ENCODE data around the gene FAM13A.
"Not testable (repeated sequence)": the region's sequence is repeated elsewhere in the genome, so short reads cannot be mapped to it uniquely, and the experiment has no call there.

Gene FAM13A

DNA sequence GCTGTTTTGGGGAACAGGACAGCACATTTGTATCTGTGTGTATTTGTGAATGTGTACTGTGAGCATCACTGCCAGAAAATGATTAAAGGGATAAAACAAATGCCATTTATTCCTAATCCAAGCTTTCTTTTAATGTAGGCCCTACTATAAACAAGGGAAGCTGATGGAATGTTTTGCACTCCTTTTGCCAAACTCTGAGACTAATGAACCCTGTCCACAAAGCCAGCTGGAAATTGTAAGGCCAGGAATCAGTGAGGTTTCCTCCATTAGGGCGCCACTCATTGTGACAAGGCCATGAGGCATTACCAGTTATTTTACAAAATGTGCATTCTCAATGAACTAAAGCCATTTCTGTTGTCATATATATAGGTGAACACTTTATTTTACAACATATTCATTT lies 196.4 kb downstream of the FAM13A start:
- no peak overlapping the region for H3K9ac ChIP-seq (ENCODE audit: low read length)
- H3K9me3 ChIP-seq (ENCODE audit: low read length), result no peaks in the 10 kb centered on the region
- H3K36me3 ChIP-seq (ENCODE audit: insufficient read depth, low read length), result no peaks in the 10 kb centered on the region
- no peaks in the 10 kb centered on the region for H3K27me3 ChIP-seq (ENCODE audit: control insufficient read depth in 1 of 2, insufficient read depth in 2 of 2, low read length in 2 of 2)
- peaks cover 13% of the 10 kb centered on the region for H3K4me1 ChIP-seq (ENCODE audit: insufficient read depth, low read length)
- no peak overlapping the region for H3K4me3 ChIP-seq (ENCODE audit: low read depth in 1 of 2, low read length in 2 of 2)
- H3K27ac ChIP-seq (ENCODE audit: low read depth, low read length), result no peak overlapping the region

DNA sequence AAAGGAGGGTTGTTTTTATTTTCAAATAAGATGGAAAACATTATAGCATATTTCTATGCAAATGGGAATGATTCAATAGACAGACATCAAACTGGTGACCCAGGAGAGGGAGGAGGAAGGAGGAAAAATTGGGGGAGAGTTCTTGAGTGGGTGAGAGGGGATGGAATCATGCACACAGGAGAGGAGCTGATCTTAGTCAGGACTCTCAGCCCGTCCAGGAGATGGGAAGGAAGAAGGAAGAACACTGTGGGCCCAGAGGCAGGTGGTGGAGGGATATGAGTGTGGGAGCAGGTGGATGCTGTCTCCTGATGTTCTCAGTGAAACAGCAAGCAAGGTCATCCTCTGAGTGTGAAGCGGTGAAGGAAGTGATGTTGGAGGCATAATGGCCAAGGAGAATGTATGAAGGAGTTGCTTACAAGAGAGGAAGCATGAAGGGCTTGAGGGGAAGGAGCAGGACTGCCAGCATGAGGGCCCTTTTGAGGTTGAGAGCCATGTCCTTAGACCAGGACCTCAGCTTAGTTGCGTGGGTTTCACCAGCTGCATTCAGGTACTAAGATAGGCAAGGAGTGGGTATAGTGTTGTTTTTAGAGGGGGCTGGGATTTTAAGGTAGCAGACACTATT lies 197.7 kb downstream of the FAM13A start:
- Histone ChIP-seq H3K36me3 (ENCODE audit: insufficient read depth, low read length) (no peaks in the 10 kb centered on the region), H3K4me3 (ENCODE audit: low read depth in 1 of 2, low read length in 2 of 2) (no peak overlapping the region), H3K27ac (ENCODE audit: low read depth, low read length) (peak overlapping the region; percentile 59)

DNA sequence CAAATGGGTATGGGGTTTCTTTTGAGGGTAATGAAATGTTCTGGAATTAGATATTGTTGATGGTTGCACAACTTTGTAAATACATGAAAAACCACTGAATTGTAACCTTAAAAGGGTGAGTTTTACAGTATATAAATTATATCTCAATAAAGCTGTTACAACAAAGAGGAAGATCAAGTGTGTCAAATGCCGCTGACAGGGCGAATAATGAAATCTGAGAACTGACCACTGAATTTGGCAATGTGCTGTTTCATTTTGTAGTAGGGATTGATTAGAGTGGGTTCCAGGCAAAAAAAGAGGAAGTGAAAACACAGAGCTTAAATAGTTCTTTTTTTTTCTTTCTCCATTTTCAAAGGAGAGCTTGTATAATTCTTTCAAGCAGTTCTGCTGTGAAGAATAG lies 198.2 kb downstream of the FAM13A start:
- Histone ChIP-seq H3K9ac (ENCODE audit: low read length) (no peak overlapping the region), H3K36me3 (ENCODE audit: insufficient read depth, low read length) (no peaks in the 10 kb centered on the region), H3K4me3 (ENCODE audit: low read depth in 1 of 2, low read length in 2 of 2) (no peak overlapping the region), H3K27me3 (ENCODE audit: control insufficient read depth in 1 of 2, insufficient read depth in 2 of 2, low read length in 2 of 2) (no peaks in the 10 kb centered on the region), H3K27ac (ENCODE audit: low read depth, low read length) (no peak overlapping the region), H3K9me3 (ENCODE audit: low read length) (no peaks in the 10 kb centered on the region), H3K4me1 (ENCODE audit: insufficient read depth, low read length) (peaks cover 10% of the 10 kb centered on the region)

More for the DNA sequence above, 197.7 kb downstream of the FAM13A start:
- Histone ChIP-seq H3K4me1 (ENCODE audit: insufficient read depth, low read length) (peaks cover 10% of the 10 kb centered on the region), H3K9ac (ENCODE audit: low read length) (no peak overlapping the region), H3K27me3 (ENCODE audit: control insufficient read depth in 1 of 2, insufficient read depth in 2 of 2, low read length in 2 of 2) (no peaks in the 10 kb centered on the region), H3K9me3 (ENCODE audit: low read length) (no peaks in the 10 kb centered on the region)

DNA sequence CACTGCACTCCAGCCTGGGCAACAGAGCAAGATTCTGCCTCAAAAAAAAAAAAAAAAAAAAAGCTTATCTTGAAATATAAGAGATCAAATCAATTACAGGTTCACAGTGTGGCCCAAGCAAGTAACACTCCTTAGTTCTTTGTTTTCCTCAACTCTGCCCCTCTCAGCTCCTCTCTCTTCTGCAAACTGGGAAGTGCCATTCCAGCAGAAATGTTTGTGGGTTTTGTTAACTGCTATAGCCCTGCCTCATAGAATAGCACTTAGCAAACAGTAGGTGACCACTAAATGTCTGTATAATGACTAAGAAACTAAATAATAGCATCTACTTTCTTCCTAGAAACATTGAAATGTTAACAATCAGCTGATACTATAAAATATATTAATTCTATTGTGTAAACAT lies 199.4 kb downstream of the FAM13A start:
- Histone ChIP-seq H3K9me3 (ENCODE audit: low read length) (no peaks in the 10 kb centered on the region), H3K4me3 (ENCODE audit: low read depth in 1 of 2, low read length in 2 of 2) (no peak overlapping the region), H3K4me1 (ENCODE audit: insufficient read depth, low read length) (peaks cover 10% of the 10 kb centered on the region), H3K9ac (ENCODE audit: low read length) (no peak overlapping the region), H3K36me3 (ENCODE audit: insufficient read depth, low read length) (no peaks in the 10 kb centered on the region), H3K27ac (ENCODE audit: low read depth, low read length) (no peak overlapping the region), H3K27me3 (ENCODE audit: control insufficient read depth in 1 of 2, insufficient read depth in 2 of 2, low read length in 2 of 2) (no peaks in the 10 kb centered on the region)

DNA sequence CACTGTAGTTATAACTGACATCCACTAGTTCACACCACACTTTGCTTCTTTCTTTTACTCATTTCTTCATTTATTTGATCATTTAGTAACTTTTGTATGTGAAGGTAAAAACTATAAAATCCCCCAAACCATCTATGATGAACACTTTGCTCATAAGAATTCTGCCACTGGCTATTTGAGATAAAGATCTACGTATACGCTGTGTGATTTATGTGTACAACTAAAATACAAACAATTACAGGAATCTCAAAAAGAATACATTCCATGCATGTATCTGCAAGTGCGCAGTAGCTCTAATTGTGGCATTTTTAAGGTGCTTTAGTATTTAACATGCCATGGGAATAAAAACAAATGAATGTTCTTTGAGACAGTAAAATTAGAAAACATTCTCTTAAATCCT lies 202.5 kb downstream of the FAM13A start:
- H3K4me3 ChIP-seq (ENCODE audit: low read depth in 1 of 2, low read length in 2 of 2), result no peak overlapping the region
- no peaks in the 10 kb centered on the region for H3K9me3 ChIP-seq (ENCODE audit: low read length)

DNA sequence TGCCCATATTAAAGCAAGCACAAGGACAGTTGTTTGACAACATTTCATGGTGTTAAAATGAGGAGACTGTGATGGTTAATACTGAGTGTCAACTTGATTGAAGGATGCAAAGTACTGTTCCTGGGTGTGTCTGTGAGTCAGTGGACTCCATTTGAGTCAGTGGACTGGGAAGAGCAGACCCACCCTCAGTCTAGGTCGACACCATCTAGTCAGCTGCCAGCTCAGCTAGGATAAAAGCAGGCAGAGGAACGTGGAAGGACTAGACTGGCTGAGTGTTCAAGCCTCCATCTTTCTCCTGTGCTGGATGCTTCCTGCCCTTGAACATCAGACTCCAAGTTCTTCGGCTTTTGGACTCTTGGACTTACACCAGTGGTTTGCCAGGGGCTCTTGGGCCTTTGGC lies 203.4 kb downstream of the FAM13A start:
- not testable (repeated sequence) for H3K27ac ChIP-seq (ENCODE audit: low read depth, low read length); H3K9ac ChIP-seq (ENCODE audit: low read length); H3K4me1 ChIP-seq (ENCODE audit: insufficient read depth, low read length); H3K36me3 ChIP-seq (ENCODE audit: insufficient read depth, low read length); H3K4me3 ChIP-seq (ENCODE audit: low read depth in 1 of 2, low read length in 2 of 2); H3K9me3 ChIP-seq (ENCODE audit: low read length); H3K27me3 ChIP-seq (ENCODE audit: control insufficient read depth in 1 of 2, insufficient read depth in 2 of 2, low read length in 2 of 2)

More for the DNA sequence above, 202.5 kb downstream of the FAM13A start:
- no peaks in the 10 kb centered on the region for H3K4me1 ChIP-seq (ENCODE audit: insufficient read depth, low read length)
- no peak overlapping the region for H3K9ac ChIP-seq (ENCODE audit: low read length)
- H3K36me3 ChIP-seq (ENCODE audit: insufficient read depth, low read length), result no peaks in the 10 kb centered on the region
- no peaks in the 10 kb centered on the region for H3K27me3 ChIP-seq (ENCODE audit: control insufficient read depth in 1 of 2, insufficient read depth in 2 of 2, low read length in 2 of 2)
- H3K27ac ChIP-seq (ENCODE audit: low read depth, low read length), result no peak overlapping the region

DNA sequence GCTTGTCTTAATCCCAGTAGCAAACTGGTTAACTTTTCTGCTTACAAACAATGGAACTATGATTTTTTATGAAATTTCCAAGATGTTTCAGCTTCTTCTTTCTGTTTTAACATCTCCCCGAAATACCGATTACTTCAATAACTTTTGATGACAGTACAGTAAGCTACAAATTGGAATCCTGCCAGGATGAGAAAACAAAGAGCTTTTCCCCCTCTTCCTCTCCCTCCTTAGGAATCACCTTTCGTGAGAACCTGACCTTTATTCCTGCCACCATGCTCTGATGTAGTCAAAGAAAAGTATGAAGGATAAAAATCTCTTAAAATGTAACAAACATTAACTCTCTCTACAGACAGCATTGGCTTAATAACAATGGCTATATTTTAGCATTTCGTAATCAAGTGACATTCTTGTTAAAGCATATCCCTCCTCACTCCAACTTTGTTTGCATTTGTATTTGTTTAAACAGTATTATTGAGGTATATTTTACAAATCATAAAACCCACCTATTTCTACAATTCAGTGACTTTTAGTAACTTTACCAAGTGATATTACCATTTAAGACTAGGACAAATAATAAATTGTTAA lies 210.7 kb downstream of the FAM13A start:
- Histone ChIP-seq H3K4me1 (ENCODE audit: insufficient read depth, low read length) (no peaks in the 10 kb centered on the region), H3K4me3 (ENCODE audit: low read depth in 1 of 2, low read length in 2 of 2) (no peak overlapping the region), H3K9ac (ENCODE audit: low read length) (no peak overlapping the region), H3K27ac (ENCODE audit: low read depth, low read length) (no peak overlapping the region), H3K27me3 (ENCODE audit: control insufficient read depth in 1 of 2, insufficient read depth in 2 of 2, low read length in 2 of 2) (no peaks in the 10 kb centered on the region), H3K9me3 (ENCODE audit: low read length) (no peaks in the 10 kb centered on the region), H3K36me3 (ENCODE audit: insufficient read depth, low read length) (no peaks in the 10 kb centered on the region)

DNA sequence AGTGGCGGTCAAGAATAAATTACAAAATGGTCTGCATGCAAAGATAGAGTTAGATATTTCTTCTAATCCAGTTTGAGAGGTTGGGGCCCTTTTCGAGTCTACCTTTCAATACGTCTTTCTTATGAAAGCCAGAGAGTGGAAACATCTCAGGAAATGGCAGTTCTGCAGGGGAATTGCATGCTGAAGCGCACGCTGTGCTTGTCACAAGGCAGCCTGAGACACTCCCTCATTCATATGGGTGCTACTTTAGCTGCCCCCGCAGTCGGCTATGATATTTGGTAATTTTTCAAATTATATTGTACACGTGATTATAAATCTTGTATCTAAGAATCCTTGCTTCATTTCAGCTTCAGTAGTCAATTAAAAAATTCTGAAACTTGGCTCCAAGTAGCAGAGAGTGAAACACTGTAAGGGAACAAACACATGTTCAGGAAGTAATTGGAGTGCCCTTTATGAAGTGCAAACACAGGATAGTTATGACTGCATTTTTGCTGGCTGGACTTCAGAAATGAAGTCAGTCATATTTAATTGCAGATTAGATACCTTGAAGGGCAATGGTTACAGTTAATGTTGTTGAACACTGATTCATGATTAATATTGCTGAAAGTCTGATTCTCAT lies 213.8 kb downstream of the FAM13A start:
- H3K36me3 ChIP-seq (ENCODE audit: insufficient read depth, low read length), result no peaks in the 10 kb centered on the region
- no peak overlapping the region for H3K9ac ChIP-seq (ENCODE audit: low read length)
- H3K4me1 ChIP-seq (ENCODE audit: insufficient read depth, low read length), result no peaks in the 10 kb centered on the region
- no peak overlapping the region for H3K4me3 ChIP-seq (ENCODE audit: low read depth in 1 of 2, low read length in 2 of 2)
- no peak overlapping the region for H3K27ac ChIP-seq (ENCODE audit: low read depth, low read length)
- H3K9me3 ChIP-seq (ENCODE audit: low read length), result no peaks in the 10 kb centered on the region
- no peaks in the 10 kb centered on the region for H3K27me3 ChIP-seq (ENCODE audit: control insufficient read depth in 1 of 2, insufficient read depth in 2 of 2, low read length in 2 of 2)

DNA sequence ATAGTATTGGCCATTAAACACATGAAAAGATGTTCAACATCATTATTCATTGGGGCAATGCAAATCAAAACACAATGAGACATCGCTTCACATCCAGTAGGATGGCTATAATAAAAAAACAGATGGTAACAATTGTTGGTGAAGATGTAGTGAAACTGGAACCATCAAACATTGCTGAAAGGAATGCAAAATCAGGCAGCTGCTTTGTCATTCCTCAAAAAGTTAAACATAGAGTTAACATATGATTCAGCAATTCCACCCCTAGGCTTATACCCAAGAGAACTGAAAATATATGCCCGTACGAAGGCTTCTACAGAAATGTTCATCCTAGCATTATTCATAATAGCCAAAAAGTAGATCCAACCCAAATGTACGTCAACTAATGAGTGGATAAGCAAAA lies 215.3 kb downstream of the FAM13A start:
- Histone ChIP-seq H3K27ac (ENCODE audit: low read depth, low read length) (no peak overlapping the region), H3K4me1 (ENCODE audit: insufficient read depth, low read length) (no peaks in the 10 kb centered on the region), H3K36me3 (ENCODE audit: insufficient read depth, low read length) (no peaks in the 10 kb centered on the region), H3K4me3 (ENCODE audit: low read depth in 1 of 2, low read length in 2 of 2) (no peak overlapping the region), H3K27me3 (ENCODE audit: control insufficient read depth in 1 of 2, insufficient read depth in 2 of 2, low read length in 2 of 2) (no peaks in the 10 kb centered on the region), H3K9ac (ENCODE audit: low read length) (no peak overlapping the region), H3K9me3 (ENCODE audit: low read length) (no peaks in the 10 kb centered on the region)

DNA sequence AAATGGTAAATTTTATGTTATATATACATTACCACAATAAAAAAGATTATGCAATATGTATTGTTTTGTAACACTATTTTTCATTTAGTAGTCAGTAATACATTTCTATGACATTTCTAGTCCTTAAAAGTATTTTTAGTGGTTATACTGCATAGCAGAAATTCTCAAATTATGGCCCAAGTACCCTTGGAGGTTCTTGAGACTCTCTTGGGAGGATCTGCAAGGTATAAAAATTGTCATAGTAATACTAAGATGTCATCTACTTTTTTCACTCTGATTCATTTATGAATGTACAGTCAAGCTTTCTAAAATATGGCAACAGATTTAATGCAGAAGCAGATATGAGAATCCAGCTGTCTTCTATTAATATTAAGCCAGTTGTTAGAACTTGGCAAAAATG lies 220.8 kb downstream of the FAM13A start:
- Histone ChIP-seq H3K9me3 (ENCODE audit: low read length) (no peaks in the 10 kb centered on the region), H3K9ac (ENCODE audit: low read length) (no peak overlapping the region), H3K36me3 (ENCODE audit: insufficient read depth, low read length) (no peaks in the 10 kb centered on the region), H3K4me1 (ENCODE audit: insufficient read depth, low read length) (peaks cover under 1% of the 10 kb centered on the region), H3K27me3 (ENCODE audit: control insufficient read depth in 1 of 2, insufficient read depth in 2 of 2, low read length in 2 of 2) (no peaks in the 10 kb centered on the region), H3K4me3 (ENCODE audit: low read depth in 1 of 2, low read length in 2 of 2) (no peak overlapping the region), H3K27ac (ENCODE audit: low read depth, low read length) (no peak overlapping the region)

DNA sequence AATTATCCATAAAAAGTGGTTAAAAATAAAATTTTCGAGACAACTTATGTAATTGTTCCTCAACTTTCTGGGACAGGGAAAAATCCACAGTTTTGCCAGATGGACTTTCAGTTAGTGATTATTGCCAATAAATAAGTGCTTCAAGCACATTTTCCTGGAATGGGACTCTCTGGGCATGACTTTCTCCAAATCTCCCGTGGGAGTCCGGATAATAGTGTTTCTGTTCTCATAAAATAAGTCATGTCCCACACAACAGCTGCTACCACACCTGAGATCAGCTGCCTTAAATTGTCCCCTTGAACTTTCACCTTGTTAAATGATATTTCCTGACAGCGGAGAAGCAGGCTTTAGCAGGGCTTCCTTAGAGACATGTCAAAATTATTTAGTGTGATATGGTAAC lies 226.0 kb downstream of the FAM13A start:
- H3K4me3 ChIP-seq (ENCODE audit: low read depth in 1 of 2, low read length in 2 of 2), result no peak overlapping the region
- no peak overlapping the region for H3K27ac ChIP-seq (ENCODE audit: low read depth, low read length)
- H3K9me3 ChIP-seq (ENCODE audit: low read length), result no peaks in the 10 kb centered on the region
- H3K27me3 ChIP-seq (ENCODE audit: control insufficient read depth in 1 of 2, insufficient read depth in 2 of 2, low read length in 2 of 2), result no peaks in the 10 kb centered on the region
- H3K4me1 ChIP-seq (ENCODE audit: insufficient read depth, low read length), result peaks cover 5% of the 10 kb centered on the region
- no peaks in the 10 kb centered on the region for H3K36me3 ChIP-seq (ENCODE audit: insufficient read depth, low read length)
- no peak overlapping the region for H3K9ac ChIP-seq (ENCODE audit: low read length)

DNA sequence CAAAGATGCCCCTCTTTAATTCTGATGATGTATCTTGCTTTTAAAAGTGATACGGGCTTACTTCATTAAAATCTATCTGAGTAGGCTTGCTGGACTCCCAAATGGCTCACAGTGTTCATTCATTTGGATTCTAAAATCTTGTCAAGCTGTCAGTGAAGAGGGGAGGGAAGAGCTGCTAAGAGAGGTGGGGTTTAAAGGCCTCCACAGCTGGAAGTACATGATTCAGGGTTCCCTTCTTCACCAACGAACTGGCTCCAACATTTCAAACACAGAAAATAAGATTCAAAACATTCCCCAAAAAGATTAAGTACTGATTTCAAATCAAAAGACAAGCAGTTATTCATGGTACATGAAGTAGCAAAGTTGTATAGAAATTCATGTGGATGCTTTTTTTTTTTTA lies 226.4 kb downstream of the FAM13A start:
- H3K36me3 ChIP-seq (ENCODE audit: insufficient read depth, low read length), result no peaks in the 10 kb centered on the region

More for the DNA sequence above, 226.4 kb downstream of the FAM13A start:
- H3K27ac ChIP-seq (ENCODE audit: low read depth, low read length), result no peak overlapping the region
- H3K4me3 ChIP-seq (ENCODE audit: low read depth in 1 of 2, low read length in 2 of 2), result no peak overlapping the region
- no peaks in the 10 kb centered on the region for H3K27me3 ChIP-seq (ENCODE audit: control insufficient read depth in 1 of 2, insufficient read depth in 2 of 2, low read length in 2 of 2)
- no peaks in the 10 kb centered on the region for H3K9me3 ChIP-seq (ENCODE audit: low read length)
- H3K9ac ChIP-seq (ENCODE audit: low read length), result no peak overlapping the region
- peaks cover 5% of the 10 kb centered on the region for H3K4me1 ChIP-seq (ENCODE audit: insufficient read depth, low read length)

All from muscle layer of colon (tissue), 2 donors.